SK-N-SH (cell line): ENCODE results near the gene AFM. TPM values are rescaled to one million over a fixed set of nuclear protein-coding genes. Genes with fewer than 3 reads are reported as not detected.

ENCODE experiments used
- CTCF ChIA-PET: fragments of 300-600, 350-600 bp; formaldehyde crosslinking; extraction: SDS; loops from one replicate; lab custom pipeline; 2021; lab: Yijun Ruan, JAX
- POLR2A ChIA-PET: fragments of 350-600 bp; sonication (Branson Sonifier 250); formaldehyde crosslinking; extraction: SDS; loops from one replicate; lab custom pipeline; 2020; ENCODE audit warnings: antibody characterized with exemption, inconsistent platforms; lab: Yijun Ruan, JAX
- DNase-seq: peaks from one replicate; pipeline ENCODE4 v3.0.0; 2012
- H2AFZ ChIP-seq: fragments of 200-600 bp; sonication (generic); 2 replicates; pipeline ENCODE4 v1.8.1; 2016; ENCODE audit warnings: antibody characterized with exemption, mild to moderate bottlenecking, low read depth
- H3F3A ChIP-seq: fragments of 200-600 bp; sonication (generic); replicated peaks from 2 replicates; pipeline ENCODE3; 2016; ENCODE audit warnings: antibody characterized with exemption, mild to moderate bottlenecking; ENCODE audit not compliant: insufficient read depth
- H3K27ac ChIP-seq, 2 experiments: fragments of 200-500 bp in 1 of 2; fragments of 200-600 bp in 1 of 2; sonication (Bioruptor generic) in 1 of 2; sonication (generic), shearing (Covaris generic) in 1 of 2; 2 replicates each; pipeline versions ENCODE4 v1.5.1 to v1.6.1; 2014 to 2016; ENCODE audit warnings: low read depth in 2 of 2, inconsistent platforms in 1 of 2, low read length in 1 of 2, mild to moderate bottlenecking in 1 of 2, mixed read lengths in 1 of 2
- H3K27me3 ChIP-seq: fragments of 200-600 bp; sonication (generic), shearing (Covaris generic); 2 replicates; pipeline ENCODE4 v1.6.1; 2016; ENCODE audit warnings: mixed run types; ENCODE audit not compliant: insufficient read depth
- H3K36me3 ChIP-seq, 2 experiments: fragments of 200-500 bp in 1 of 2; fragments of 200-600 bp in 1 of 2; sonication (Bioruptor generic) in 1 of 2; sonication (generic) in 1 of 2; replicated peaks in 1 of 2; 2 replicates each; pipeline versions ENCODE3 to v1.5.1; 2014 to 2016; ENCODE audit warnings: low read length in 1 of 2, mild to moderate bottlenecking in 1 of 2; ENCODE audit not compliant: insufficient read depth in 2 of 2, control insufficient read depth in 1 of 2
- H3K4me1 ChIP-seq, 2 experiments: fragments of 200-500 bp in 1 of 2; fragments of 200-600 bp in 1 of 2; sonication (Bioruptor generic) in 1 of 2; sonication (generic), shearing (Covaris generic) in 1 of 2; 2 replicates each; pipeline versions ENCODE4 v1.5.1 to v1.6.1; 2014 to 2016; ENCODE audit warnings: low read depth in 1 of 2, low read length in 1 of 2, mixed run types in 1 of 2; ENCODE audit not compliant: insufficient read depth in 2 of 2, control insufficient read depth in 1 of 2
- H3K4me2 ChIP-seq: fragments of 200-600 bp; sonication (generic), shearing (Covaris generic); 2 replicates; pipeline ENCODE4 v1.6.1; 2017; ENCODE audit warnings: mixed run types
- H3K4me3 ChIP-seq, 2 experiments: fragments of 200-500 bp in 1 of 2; fragments of 200-600 bp in 1 of 2; sonication (Bioruptor generic) in 1 of 2; sonication (generic), shearing (Covaris generic) in 1 of 2; 2 replicates each; pipeline versions ENCODE4 v1.5.1 to v1.8.1; 2014 to 2016; ENCODE audit warnings: low read depth in 2 of 2, inconsistent platforms in 1 of 2, low read length in 1 of 2, mild to moderate bottlenecking in 1 of 2, mixed read lengths in 1 of 2, moderate library complexity in 1 of 2
- H3K79me2 ChIP-seq: fragments of 200-600 bp; sonication (generic); 2 replicates; pipeline ENCODE4 v1.8.1; 2017; ENCODE audit warnings: mild to moderate bottlenecking; ENCODE audit not compliant: insufficient read depth
- H3K9ac ChIP-seq: fragments of 200-600 bp; sonication (generic); 2 replicates; pipeline ENCODE4 v1.6.1; 2017; ENCODE audit warnings: mixed run types
- H3K9me2 ChIP-seq: fragments of 200-600 bp; sonication (generic); 2 replicates; pipeline ENCODE4 v1.6.1; 2017; ENCODE audit warnings: mixed run types
- H3K9me3 ChIP-seq: fragments of 200-600 bp; sonication (generic); 2 replicates; pipeline ENCODE4 v1.6.1; 2017; ENCODE audit warnings: mixed run types, mild to moderate bottlenecking, moderate library complexity
- H4K20me1 ChIP-seq: fragments of 200-600 bp; sonication (generic); 2 replicates; pipeline ENCODE4 v1.6.1; 2017; ENCODE audit warnings: mild to moderate bottlenecking, mixed run types; ENCODE audit not compliant: insufficient read depth
- FOXJ3 ChIP-seq: sonication (generic); formaldehyde crosslinking; IDR thresholded peaks from 2 replicates; pipeline ENCODE4 v1.5.1; 2020; ENCODE audit warnings: mild to moderate bottlenecking, missing genetic modification reagents
- FOXM1 ChIP-seq: IDR thresholded peaks from 2 replicates; pipeline ENCODE4 v1.4.0; 2012; ENCODE audit warnings: low read depth, mild to moderate bottlenecking
- GABPA ChIP-seq: IDR thresholded peaks from 2 replicates; pipeline ENCODE4 v1.4.0; 2012; ENCODE audit warnings: low read depth, mild to moderate bottlenecking
- NFIC ChIP-seq: IDR thresholded peaks from 2 replicates; pipeline ENCODE4 v1.4.0; 2012; ENCODE audit warnings: borderline replicate concordance
- RAD21 ChIP-seq: IDR thresholded peaks from 2 replicates; pipeline ENCODE4 v1.6.1; 2012; ENCODE audit warnings: mild to moderate bottlenecking, low read length
- RCOR1 ChIP-seq: fragments of 150-350 bp; IDR thresholded peaks from 2 replicates; pipeline ENCODE4 v1.6.1; 2017; ENCODE audit warnings: antibody characterized with exemption, low read length
- TEAD4 ChIP-seq: IDR thresholded peaks from 2 replicates; pipeline ENCODE4 v1.4.0; 2012; ENCODE audit warnings: mild to moderate bottlenecking, borderline replicate concordance; ENCODE audit not compliant: insufficient read depth
- WGBS: methylation state at CpG from one replicate; pipeline ENCODE4 v1.1.6; 2017; ENCODE audit warnings: low lambda C conversion rate; 5-methylcytosine and 5-hydroxymethylcytosine counted together
- polyA plus RNA-seq, 3 experiments: library from polyadenylated mRNA; depleted of rRNA; stranded (reverse); fragments of >200 nt; gene quantifications; 2 replicates each; pipeline ENCODE4 v1.2.3, GENCODE V29; 2012
- TF ChIP-seq, protein P1 (sequence below): IDR thresholded peaks from 2 replicates; pipeline ENCODE4 v1.6.1; 2012; ENCODE audit warnings: mild to moderate bottlenecking, low read depth, low read length, moderate library complexity

Gene AFM
- polyA plus RNA-seq, 1 of the 3 experiments (the other 2 are of a cell fraction): not detected

DNA sequence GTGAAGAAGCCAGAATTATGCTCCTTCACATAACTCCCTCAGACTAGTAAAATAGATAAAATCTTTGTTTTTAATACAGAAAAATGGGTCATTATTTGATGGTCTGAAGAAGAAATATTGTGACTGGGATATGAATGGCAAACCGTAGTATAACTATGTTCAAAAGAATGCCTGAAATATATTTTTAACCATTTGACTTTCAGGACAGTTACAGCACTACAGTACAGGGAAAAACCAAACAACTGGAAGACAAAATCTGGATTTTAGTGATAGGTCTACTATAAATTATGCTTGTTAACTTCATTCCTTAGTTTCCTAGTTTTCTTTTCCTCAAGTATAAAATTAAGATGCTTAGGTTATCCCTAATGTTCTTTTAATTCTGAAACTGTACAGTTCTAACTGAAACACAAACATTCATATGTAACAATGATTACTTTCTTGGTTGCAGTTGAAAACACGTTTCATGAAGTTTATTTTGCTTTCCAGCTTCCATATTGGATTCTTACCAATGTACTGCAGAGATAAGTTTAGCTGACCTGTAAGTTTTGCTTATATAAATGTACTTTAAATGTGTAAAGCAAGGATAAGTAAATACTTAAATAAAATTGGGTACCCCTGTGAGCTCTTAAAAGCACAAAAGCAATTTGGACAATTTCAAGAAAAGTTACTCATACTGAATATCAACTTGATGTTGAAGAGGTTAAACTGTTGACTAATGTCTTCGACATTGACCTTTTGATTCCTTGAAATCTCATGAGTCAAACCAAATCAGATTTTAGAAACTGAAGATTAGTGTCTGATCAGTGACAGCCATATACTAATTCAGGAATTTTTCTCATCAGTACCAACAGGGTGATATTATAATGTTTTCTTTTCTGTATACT, 44.6 kb upstream of the AFM start:
- TF ChIP-seq NFIC: no peak
- no peak for TF ChIP-seq GABPA
- TF ChIP-seq FOXM1: no peak
- no peak for TF ChIP-seq FOXJ3 (CRISPR knock-in tag)
- Histone ChIP-seq H2AFZ (no peak overlapping the region), H3K4me3 (no peak overlapping the region), H3F3A (no peaks in the 10 kb centered on the region), H3K36me3 (no peaks in the 10 kb centered on the region), H3K9me2 (no peaks in the 10 kb centered on the region), H3K4me2 (no peak overlapping the region), H3K27me3 (0 out of 2 replicates have a peak, but pooled peaks cover 13% of the 10 kb centered on the region), H3K79me2 (no peaks in the 10 kb centered on the region), H3K4me1 (no peaks in the 10 kb centered on the region), H3K9me3 (no peaks in the 10 kb centered on the region), H3K9ac (no peak overlapping the region), H4K20me1 (no peaks in the 10 kb centered on the region), H3K27ac (no peak overlapping the region)
- DNase-seq: no peak
- ChIA-PET POLR2A (no interaction called here), CTCF (interaction anchor here (1.5 to 1.8 kb wide), 2 partner anchors 10 to 96 kb away, joined by 4 to 9 read pairs; no protein-coding TSS in a partner anchor)
- WGBS: 6% methylated on average over 3 of the region's 3 CpGs

DNA sequence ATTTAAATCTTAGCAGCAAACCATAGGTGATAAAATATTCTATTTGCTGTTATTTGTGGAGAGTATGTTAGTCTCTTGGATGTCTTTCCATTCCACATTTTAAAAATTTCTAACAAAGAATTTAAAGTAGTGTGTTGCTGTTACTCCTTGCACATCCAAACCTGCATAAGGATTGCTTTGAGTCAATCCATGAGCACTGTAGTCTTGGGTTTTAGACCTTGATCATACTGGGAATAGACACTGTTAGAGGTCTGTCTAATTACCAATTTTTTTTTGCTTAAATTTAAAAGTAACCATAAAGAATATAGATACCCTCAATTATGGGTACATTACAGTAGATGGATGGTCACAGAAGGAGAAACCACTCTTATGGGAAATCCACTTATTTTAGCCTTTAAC, 44.0 kb upstream of the AFM start:
- no peak overlapping the region for H3K27ac ChIP-seq
- CTCF ChIA-PET: interaction anchor here (1.5 to 1.8 kb wide), 2 partner anchors 9 to 96 kb away, joined by 4 to 9 read pairs; no protein-coding TSS in a partner anchor
- H3K36me3 ChIP-seq: no peaks in the 10 kb centered on the region

More for the DNA sequence above, 44.0 kb upstream of the AFM start:
- no peak for TF ChIP-seq RAD21
- TF ChIP-seq, protein P1, sequence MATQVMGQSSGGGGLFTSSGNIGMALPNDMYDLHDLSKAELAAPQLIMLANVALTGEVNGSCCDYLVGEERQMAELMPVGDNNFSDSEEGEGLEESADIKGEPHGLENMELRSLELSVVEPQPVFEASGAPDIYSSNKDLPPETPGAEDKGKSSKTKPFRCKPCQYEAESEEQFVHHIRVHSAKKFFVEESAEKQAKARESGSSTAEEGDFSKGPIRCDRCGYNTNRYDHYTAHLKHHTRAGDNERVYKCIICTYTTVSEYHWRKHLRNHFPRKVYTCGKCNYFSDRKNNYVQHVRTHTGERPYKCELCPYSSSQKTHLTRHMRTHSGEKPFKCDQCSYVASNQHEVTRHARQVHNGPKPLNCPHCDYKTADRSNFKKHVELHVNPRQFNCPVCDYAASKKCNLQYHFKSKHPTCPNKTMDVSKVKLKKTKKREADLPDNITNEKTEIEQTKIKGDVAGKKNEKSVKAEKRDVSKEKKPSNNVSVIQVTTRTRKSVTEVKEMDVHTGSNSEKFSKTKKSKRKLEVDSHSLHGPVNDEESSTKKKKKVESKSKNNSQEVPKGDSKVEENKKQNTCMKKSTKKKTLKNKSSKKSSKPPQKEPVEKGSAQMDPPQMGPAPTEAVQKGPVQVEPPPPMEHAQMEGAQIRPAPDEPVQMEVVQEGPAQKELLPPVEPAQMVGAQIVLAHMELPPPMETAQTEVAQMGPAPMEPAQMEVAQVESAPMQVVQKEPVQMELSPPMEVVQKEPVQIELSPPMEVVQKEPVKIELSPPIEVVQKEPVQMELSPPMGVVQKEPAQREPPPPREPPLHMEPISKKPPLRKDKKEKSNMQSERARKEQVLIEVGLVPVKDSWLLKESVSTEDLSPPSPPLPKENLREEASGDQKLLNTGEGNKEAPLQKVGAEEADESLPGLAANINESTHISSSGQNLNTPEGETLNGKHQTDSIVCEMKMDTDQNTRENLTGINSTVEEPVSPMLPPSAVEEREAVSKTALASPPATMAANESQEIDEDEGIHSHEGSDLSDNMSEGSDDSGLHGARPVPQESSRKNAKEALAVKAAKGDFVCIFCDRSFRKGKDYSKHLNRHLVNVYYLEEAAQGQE: no peak
- no peak for TF ChIP-seq RCOR1
- TF ChIP-seq TEAD4: no peak
- Histone ChIP-seq H3K9me3 (no peaks in the 10 kb centered on the region), H3K27me3 (0 out of 2 replicates have a peak, but pooled peaks cover 15% of the 10 kb centered on the region), H4K20me1 (no peaks in the 10 kb centered on the region), H3F3A (no peaks in the 10 kb centered on the region), H3K79me2 (no peaks in the 10 kb centered on the region), H3K9me2 (no peaks in the 10 kb centered on the region), H3K9ac (no peak overlapping the region), H3K4me2 (no peak overlapping the region), H3K4me3 (no peak overlapping the region), H2AFZ (no peak overlapping the region), H3K4me1 (no peaks in the 10 kb centered on the region)
- no peak for DNase-seq
- POLR2A ChIA-PET: no interaction called here
